ENCODE data around the gene PSAP.

Gene PSAP

DNA sequence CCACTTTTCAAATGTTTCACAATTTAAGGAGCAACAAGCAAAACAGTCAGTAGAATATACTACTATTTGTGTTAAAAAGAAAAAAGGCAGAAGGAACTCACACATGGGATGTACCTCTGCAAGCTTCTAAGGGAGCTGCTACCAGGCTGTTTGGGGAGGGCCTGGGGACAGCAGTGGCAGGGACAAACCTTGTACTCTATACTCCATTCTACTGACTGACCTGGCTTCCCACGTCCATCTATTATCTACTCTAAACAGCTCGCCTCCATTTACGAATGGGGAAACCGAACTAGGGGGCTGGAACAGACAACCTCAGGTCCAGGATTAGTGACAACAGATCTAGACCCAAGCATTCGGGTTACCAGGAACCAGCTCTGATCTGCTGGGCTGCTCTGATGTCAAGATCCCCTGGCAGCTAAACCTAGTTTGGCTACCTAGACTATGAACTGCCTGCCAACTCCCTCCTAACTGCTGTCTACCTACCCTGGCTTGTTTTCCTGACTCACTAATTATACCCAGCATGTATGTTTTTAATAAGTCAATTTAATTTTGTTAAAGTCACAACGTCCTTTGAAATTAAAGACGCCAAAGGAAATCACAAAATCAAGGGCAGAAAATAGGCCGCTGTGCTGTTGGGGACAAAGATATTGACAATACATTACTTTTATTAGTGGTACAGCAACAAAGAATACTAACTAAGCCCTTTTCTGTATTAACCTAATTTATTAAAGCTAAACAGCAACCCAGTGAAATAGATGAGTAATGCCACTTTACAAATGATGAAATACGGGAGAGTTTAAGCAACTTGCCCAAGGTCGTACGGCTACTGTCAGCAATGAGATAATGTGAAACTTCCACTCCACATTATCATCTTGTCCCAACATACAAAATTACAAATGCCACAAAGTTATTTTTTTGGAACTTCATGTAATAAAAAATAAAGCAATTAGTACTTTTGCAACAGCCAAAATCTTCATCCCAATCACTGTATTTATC lies 5.3 kb downstream of the PSAP start:
- no peaks in the 10 kb centered on the region for H3K36me3 ChIP-seq (replicated peaks)
- H3K4me3 ChIP-seq = no peak overlapping the region
- no peaks in the 10 kb centered on the region for H3K9me3 ChIP-seq
- peaks cover 14% of the 10 kb centered on the region for H3K4me1 ChIP-seq
- no peaks in the 10 kb centered on the region for H3K27me3 ChIP-seq (ENCODE audit: low read depth)
- in situ Hi-C loops (cut with MboI; ENCODE audit: low sequenced_read_pairs) = no loop called here
- no peak for DNase-seq (ENCODE audit: low spot score in 2 of 2)

- Histone ChIP-seq H3K36me3 (replicated peaks) (no peaks in the 10 kb centered on the region), H3K4me3 (no peak overlapping the region), H3K27me3 (ENCODE audit: low read depth) (no peaks in the 10 kb centered on the region), H3K4me1 (peaks cover 19% of the 10 kb centered on the region), H3K9me3 (no peaks in the 10 kb centered on the region)
- in situ Hi-C loops (cut with MboI; ENCODE audit: low sequenced_read_pairs) = no loop called here
- DNase-seq (ENCODE audit: low spot score in 2 of 2) = no peak
These were observed 6.4 kb downstream of the PSAP start for GRCh38 chr10:71844695-71845094.

GRCh38 chr10:71844084-71844483 lies 7.0 kb downstream of the PSAP start:
- Histone ChIP-seq H3K9me3 (no peaks in the 10 kb centered on the region), H3K4me3 (no peak overlapping the region), H3K36me3 (replicated peaks) (no peaks in the 10 kb centered on the region), H3K27me3 (ENCODE audit: low read depth) (no peaks in the 10 kb centered on the region), H3K4me1 (peaks cover 17% of the 10 kb centered on the region)
- no peak for DNase-seq (ENCODE audit: low spot score in 2 of 2)
- in situ Hi-C loops (cut with MboI; ENCODE audit: low sequenced_read_pairs) = no loop called here

- DNase-seq (ENCODE audit: low spot score in 2 of 2) = no peak
- Histone ChIP-seq H3K36me3 (replicated peaks) (no peaks in the 10 kb centered on the region), H3K4me1 (peaks cover 22% of the 10 kb centered on the region), H3K27me3 (ENCODE audit: low read depth) (no peaks in the 10 kb centered on the region), H3K9me3 (no peaks in the 10 kb centered on the region), H3K4me3 (no peak overlapping the region)
- in situ Hi-C loops (cut with MboI; ENCODE audit: low sequenced_read_pairs) = no loop called here
These were observed 8.0 kb downstream of the PSAP start for GRCh38 chr10:71842856-71843686.

DNA sequence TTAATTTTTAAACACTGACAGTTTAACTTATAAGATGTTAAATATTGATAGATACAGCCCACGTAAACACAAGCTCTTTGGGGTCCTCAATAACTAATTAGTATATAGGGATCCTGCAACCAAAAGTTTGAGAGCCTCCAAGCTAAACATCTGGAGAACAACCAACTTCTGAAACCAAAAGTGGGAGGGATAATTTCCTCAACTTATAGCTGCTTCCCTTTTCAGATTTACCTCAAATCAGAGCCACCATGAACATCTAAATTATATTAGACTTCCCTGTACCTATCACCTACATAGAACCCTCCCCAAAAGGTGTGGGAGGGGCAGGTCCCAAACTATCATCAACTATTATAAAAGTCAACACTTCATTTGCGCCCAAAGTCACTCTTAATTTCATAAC lies 8.6 kb downstream of the PSAP start:
- no peaks in the 10 kb centered on the region for H3K27me3 ChIP-seq (ENCODE audit: low read depth)
- no peak overlapping the region for H3K4me3 ChIP-seq
- H3K4me1 ChIP-seq = peaks cover 24% of the 10 kb centered on the region
- no peaks in the 10 kb centered on the region for H3K9me3 ChIP-seq
- H3K36me3 ChIP-seq (replicated peaks) = no peaks in the 10 kb centered on the region
- in situ Hi-C loops (cut with MboI; ENCODE audit: low sequenced_read_pairs) = no loop called here
- DNase-seq (ENCODE audit: low spot score in 2 of 2) = no peak

DNA sequence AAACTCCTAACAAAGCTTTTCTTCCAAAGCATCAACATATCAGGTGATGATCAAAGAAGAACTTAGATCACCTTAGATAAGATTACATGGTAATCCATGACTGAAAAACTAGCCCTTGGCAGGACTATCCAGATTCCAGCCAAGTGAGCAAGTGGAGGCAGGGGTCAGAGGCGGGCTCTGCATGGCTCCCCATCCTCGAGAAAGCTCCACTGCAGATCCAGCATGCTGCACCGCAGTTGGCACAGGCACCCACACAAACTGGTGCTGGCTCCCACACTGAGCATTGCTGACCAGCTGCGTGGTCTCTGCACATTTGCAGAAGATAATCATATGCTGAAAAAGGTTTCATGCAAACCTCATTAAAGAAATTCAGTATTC lies 10.1 kb downstream of the PSAP start:
- in situ Hi-C loops (cut with MboI; ENCODE audit: low sequenced_read_pairs) = no loop called here
- no peaks in the 10 kb centered on the region for H3K36me3 ChIP-seq (replicated peaks)
- no peaks in the 10 kb centered on the region for H3K27me3 ChIP-seq (ENCODE audit: low read depth)
- no peaks in the 10 kb centered on the region for H3K9me3 ChIP-seq
- peaks cover 39% of the 10 kb centered on the region for H3K4me1 ChIP-seq
- no peak overlapping the region for H3K4me3 ChIP-seq
- DNase-seq (ENCODE audit: low spot score in 2 of 2) = no peak

GRCh38 chr10:71840177-71840957 lies 10.7 kb downstream of the PSAP start:
- no peak overlapping the region for H3K4me3 ChIP-seq
- H3K9me3 ChIP-seq = no peaks in the 10 kb centered on the region
- DNase-seq (ENCODE audit: low spot score in 2 of 2) = peak; percentile 91 to 96
- H3K27me3 ChIP-seq (ENCODE audit: low read depth) = no peaks in the 10 kb centered on the region
- in situ Hi-C loops (cut with MboI; ENCODE audit: low sequenced_read_pairs) = no loop called here
- H3K4me1 ChIP-seq = peaks cover 44% of the 10 kb centered on the region
- H3K36me3 ChIP-seq (replicated peaks) = no peaks in the 10 kb centered on the region

DNA sequence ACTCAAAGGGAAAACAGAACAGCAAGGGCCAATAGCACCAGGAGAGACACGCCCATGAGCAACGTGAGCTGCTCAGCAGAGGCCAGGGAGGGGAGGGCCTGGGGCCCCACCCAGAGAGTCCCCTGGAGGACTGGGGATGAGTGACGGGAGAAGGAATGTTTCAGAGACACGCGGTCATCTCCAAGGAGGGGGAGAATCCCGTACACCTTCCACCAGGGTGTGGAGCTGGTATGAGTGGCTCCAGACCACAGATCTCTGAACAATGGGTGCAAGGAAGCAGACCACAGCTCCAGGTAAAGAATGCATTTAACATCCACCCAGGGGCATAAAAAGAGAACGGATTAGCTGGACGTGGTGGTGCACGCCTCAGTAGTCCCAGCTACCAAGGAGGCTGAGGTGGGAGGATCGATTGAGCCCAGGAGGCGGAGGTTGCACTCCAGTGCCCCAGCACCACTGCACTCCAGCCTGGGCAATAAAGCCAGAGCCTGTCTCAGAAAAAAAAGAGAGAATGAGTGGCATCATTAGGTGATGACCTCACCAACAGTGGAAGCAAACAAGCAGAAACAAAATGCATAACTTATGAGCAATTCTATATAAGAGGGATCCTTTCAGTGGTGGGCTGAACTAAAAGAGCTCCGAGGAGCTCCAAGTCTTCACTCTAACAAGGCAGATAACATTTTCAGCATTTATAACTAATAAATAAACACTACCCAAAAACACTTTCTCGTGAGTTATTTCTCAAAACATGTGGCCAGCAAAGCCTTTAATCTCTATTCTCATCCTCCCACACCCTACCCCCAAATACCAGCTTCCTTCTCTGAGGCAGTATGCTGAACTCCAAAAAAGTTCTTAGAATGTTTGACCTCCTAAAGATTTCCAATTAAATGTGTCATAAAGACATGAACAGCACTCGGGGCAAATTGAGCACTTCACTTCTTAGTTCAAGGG lies 12.5 kb downstream of the PSAP start:
- Histone ChIP-seq H3K9me3 (no peaks in the 10 kb centered on the region), H3K27me3 (ENCODE audit: low read depth) (no peaks in the 10 kb centered on the region), H3K4me3 (no peak overlapping the region), H3K4me1 (peaks cover 44% of the 10 kb centered on the region), H3K36me3 (replicated peaks) (no peaks in the 10 kb centered on the region)
- in situ Hi-C loops (cut with MboI; ENCODE audit: low sequenced_read_pairs) = no loop called here
- no peak for DNase-seq (ENCODE audit: low spot score in 2 of 2)

DNA sequence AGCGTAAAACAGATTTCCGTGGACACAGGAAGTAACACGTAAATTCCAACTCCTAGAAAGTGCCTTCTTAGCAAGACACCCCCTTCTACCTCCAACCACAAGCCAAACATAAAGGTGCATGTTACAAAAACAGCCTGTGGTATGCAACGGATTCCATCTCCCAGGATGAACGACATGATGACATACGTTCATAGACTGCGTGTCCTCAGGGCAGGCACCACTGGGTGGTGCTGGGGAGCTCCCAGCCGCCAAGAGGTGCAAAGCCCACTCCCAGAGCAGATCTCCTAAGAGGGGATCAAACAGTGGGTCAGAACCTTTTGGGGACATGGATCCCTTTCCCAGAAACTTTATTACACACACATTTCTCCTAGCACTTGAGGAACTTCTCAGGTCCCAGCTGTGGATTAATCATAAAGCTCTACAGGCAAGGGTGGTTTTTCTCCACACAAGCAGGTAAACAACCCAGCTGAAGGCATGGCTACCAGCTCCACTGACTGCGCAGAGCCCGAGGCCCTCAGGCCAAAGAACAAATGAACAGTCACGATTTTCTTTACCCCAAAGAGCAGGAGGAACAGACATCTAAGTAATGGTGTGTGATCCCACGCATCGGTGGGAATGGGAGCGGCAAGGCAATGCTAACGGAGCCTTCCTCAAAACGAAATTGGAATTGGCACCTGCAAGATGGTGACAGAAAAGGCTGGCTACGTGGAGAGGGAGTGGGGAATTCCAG lies 13.8 kb downstream of the PSAP start:
- Histone ChIP-seq H3K27me3 (ENCODE audit: low read depth) (no peaks in the 10 kb centered on the region), H3K9me3 (no peaks in the 10 kb centered on the region), H3K36me3 (replicated peaks) (peaks cover 3% of the 10 kb centered on the region), H3K4me1 (peaks cover 44% of the 10 kb centered on the region), H3K4me3 (no peak overlapping the region)
- peak; percentile 16 to 59 for DNase-seq (ENCODE audit: low spot score in 2 of 2)
- in situ Hi-C loops (cut with MboI; ENCODE audit: low sequenced_read_pairs) = no loop called here

DNA sequence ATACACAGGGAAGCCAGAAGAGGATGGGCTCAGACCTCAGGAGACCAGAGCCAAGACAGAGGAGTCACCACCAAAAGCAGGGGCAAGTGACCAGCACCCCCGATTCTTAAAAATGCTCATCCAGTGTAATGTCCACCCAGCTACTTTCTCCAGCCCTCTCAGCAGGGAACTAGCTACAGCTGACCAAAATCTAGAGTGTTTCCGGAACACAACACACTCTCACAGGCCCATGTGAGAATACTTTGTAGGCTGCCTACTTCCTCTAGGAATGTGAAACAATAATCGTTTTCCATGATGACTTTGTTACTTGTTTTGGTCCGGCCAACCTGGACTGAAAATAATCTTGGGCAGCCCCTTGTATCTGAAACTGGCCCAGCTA lies 14.5 kb downstream of the PSAP start:
- Histone ChIP-seq H3K4me1 (peaks cover 44% of the 10 kb centered on the region), H3K9me3 (no peaks in the 10 kb centered on the region), H3K27me3 (ENCODE audit: low read depth) (no peaks in the 10 kb centered on the region), H3K36me3 (replicated peaks) (peaks cover 9% of the 10 kb centered on the region), H3K4me3 (no peak overlapping the region)
- in situ Hi-C loops (cut with MboI; ENCODE audit: low sequenced_read_pairs) = no loop called here
- no peak for DNase-seq (ENCODE audit: low spot score in 2 of 2)

DNA sequence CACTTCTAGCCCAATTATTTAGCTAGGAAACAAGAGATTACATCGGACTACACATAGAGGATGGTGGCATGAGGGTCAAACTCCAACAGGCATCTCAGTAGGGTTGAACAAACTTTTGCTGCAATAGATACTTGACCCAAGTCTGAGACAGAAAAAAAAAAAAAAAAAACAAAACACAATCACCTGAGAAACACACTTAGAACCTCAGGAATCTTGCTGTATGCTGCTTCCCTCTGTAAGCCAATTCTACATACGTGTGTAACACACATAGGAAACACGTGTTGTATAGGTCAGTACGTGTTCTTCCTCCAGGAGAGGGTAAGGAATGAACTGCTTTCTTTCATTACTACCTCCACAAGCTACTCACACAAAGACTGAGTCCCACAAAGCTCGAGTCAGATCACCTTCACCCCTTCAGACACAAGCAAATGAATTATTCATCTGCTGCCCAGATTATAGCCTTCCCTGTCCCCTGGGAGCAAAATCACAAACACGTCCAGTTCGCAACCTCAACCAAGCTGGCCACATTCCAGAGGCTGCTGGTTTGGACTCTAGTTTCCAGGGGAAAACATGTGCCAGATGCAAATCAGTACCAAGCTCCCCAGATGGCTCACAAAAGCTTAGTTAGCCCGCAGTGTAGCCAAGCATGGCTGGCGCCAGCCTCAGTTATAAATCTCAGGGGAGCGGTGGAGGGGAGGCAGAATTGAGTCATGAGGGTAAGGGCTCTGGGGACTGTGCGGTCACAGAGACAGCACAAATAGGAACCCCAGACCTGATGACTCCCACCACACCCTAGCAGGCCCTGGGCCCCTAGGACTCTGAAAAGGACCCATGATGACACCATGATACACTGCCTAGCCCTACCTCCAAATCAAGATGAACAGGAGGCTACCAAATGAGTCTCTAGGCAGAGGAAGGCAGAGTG lies 15.1 kb downstream of the PSAP start:
- Histone ChIP-seq H3K36me3 (replicated peaks) (peaks cover 16% of the 10 kb centered on the region), H3K4me3 (no peak overlapping the region), H3K27me3 (ENCODE audit: low read depth) (no peaks in the 10 kb centered on the region), H3K4me1 (peaks cover 44% of the 10 kb centered on the region), H3K9me3 (no peaks in the 10 kb centered on the region)
- in situ Hi-C loops (cut with MboI; ENCODE audit: low sequenced_read_pairs) = no loop called here
- DNase-seq (ENCODE audit: low spot score in 2 of 2) = peak; percentile 68 to 88

- no peak for DNase-seq (ENCODE audit: low spot score in 2 of 2)
- peaks cover 32% of the 10 kb centered on the region for H3K36me3 ChIP-seq (replicated peaks)
- H3K27me3 ChIP-seq (ENCODE audit: low read depth) = no peaks in the 10 kb centered on the region
- H3K9me3 ChIP-seq = no peaks in the 10 kb centered on the region
- H3K4me1 ChIP-seq = peaks cover 30% of the 10 kb centered on the region
- H3K4me3 ChIP-seq = no peak overlapping the region
- in situ Hi-C loops (cut with MboI; ENCODE audit: low sequenced_read_pairs) = no loop called here
These were observed 16.7 kb downstream of the PSAP start for GRCh38 chr10:71834343-71834674.
